ENCODE measurements around the gene PTPRH.

DNA sequence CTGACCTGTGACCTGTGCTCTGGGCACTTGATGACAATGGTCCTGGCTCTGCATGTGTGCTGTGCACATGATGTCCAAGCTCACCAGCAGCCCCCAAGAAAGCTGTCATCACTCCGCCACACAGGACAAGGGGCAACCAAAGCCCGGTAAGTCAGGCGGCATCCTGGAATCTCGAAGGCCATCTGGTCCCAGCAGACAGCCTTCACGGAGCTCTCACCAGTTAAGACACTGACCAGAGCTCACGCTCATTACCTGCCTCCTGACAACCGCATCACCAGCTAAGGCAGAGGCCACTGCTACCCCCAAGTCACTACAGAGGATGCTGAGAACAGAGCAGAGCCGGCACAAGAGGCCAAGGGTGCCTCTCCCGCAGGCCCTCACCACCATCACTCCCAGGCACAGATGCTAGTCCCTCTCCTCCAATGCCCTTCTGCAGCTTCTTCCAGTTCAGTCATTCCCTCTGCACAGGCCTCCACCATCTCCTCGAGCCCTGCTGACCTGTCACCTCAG is 38.9 kb upstream of the PTPRH start:
- TF ChIP-seq, protein P1, sequence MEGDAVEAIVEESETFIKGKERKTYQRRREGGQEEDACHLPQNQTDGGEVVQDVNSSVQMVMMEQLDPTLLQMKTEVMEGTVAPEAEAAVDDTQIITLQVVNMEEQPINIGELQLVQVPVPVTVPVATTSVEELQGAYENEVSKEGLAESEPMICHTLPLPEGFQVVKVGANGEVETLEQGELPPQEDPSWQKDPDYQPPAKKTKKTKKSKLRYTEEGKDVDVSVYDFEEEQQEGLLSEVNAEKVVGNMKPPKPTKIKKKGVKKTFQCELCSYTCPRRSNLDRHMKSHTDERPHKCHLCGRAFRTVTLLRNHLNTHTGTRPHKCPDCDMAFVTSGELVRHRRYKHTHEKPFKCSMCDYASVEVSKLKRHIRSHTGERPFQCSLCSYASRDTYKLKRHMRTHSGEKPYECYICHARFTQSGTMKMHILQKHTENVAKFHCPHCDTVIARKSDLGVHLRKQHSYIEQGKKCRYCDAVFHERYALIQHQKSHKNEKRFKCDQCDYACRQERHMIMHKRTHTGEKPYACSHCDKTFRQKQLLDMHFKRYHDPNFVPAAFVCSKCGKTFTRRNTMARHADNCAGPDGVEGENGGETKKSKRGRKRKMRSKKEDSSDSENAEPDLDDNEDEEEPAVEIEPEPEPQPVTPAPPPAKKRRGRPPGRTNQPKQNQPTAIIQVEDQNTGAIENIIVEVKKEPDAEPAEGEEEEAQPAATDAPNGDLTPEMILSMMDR (IDR thresholded peaks at IDR 0.05), result no peak
- TF ChIP-seq ZFX (IDR thresholded peaks at IDR 0.05; ENCODE audit: borderline replicate concordance), result no peak
